GM12878 (cell line): ENCODE results near the gene CCDC78. TPM values are rescaled to one million over a fixed set of nuclear protein-coding genes. Genes with fewer than 3 reads are reported as not detected.

ENCODE experiments used
- ATAC-seq: fragments of 200-7000 bp; cut with Tn5 transposase; 3 replicates; pipeline ENCODE4 v1.9.1; 2020; ENCODE audit warnings: mild to moderate bottlenecking, moderate library complexity
- BruUV-seq: library from RNA; stranded (reverse); fragments of 400-500 nt; replicated peaks from 2 replicates; lab custom pipeline; 2021; lab: Mats Ljungman, UMichigan
- CTCF ChIA-PET: fragments of 300-600 bp; sonication (Branson Sonifier 250); formaldehyde crosslinking; extraction: SDS; loops from one replicate; lab custom pipeline; 2021; ENCODE audit warnings: inconsistent platforms; lab: Yijun Ruan, JAX
- POLR2A ChIA-PET: fragments of 350-600 bp; formaldehyde crosslinking; extraction: SDS; loops from one replicate; lab custom pipeline; 2021; ENCODE audit warnings: inconsistent platforms; lab: Charles Lee
- RAD21 ChIA-PET: fragments of 300-600 bp; sonication (Branson Sonifier 250); formaldehyde crosslinking; loops from one replicate; lab custom pipeline; 2023; ENCODE audit warnings: antibody characterized with exemption; ENCODE audit not compliant: unreplicated experiment; lab: Charles Lee
- SMC1A ChIA-PET: fragments of 300-600 bp; sonication (Branson Sonifier 250); formaldehyde crosslinking; loops from one replicate; lab custom pipeline; 2023; ENCODE audit not compliant: unreplicated experiment, uncharacterized antibody; lab: Charles Lee
- DNase-seq: peaks from one replicate; pipeline ENCODE4 v3.0.0-alpha.2; 2011; ENCODE audit warnings: low read depth, low spot score
- FAIRE-seq: peaks from 3 replicates; lab custom pipeline; 2011; peaks lifted over from hg19 to GRCh38; lab: Jason Lieb, UNC
- H2AFZ ChIP-seq: 2 replicates; pipeline ENCODE4 v1.6.0; 2011; ENCODE audit warnings: low read depth, low read length, control low read depth; ENCODE audit not compliant: control insufficient read depth
- H3K27ac ChIP-seq: 2 replicates; pipeline ENCODE4 v1.5.1; 2011; ENCODE audit warnings: control low read depth; ENCODE audit not compliant: control insufficient read depth, insufficient read depth
- H3K27me3 ChIP-seq, 2 experiments: replicated peaks in 1 of 2; 2 replicates each; pipeline versions ENCODE4 v1.6.0 to v1.6.1; 2011; ENCODE audit warnings: low read length in 1 of 2; ENCODE audit not compliant: control insufficient read depth in 2 of 2, insufficient read depth in 2 of 2
- H3K36me3 ChIP-seq, 2 experiments: 2 replicates each; pipeline ENCODE4 v1.5.1; 2011; ENCODE audit warnings: low read length in 1 of 2; ENCODE audit not compliant: control insufficient read depth in 2 of 2, insufficient read depth in 2 of 2
- H3K4me1 ChIP-seq: 2 replicates; pipeline ENCODE4 v1.6.1; 2011; ENCODE audit warnings: mild to moderate bottlenecking, low read length, moderate library complexity, mixed read lengths; ENCODE audit not compliant: control insufficient read depth, insufficient read depth
- H3K4me2 ChIP-seq: 2 replicates; pipeline ENCODE4 v1.6.0; 2011; ENCODE audit warnings: control low read depth; ENCODE audit not compliant: control insufficient read depth, insufficient read depth
- H3K4me3 ChIP-seq: fragments of 200-600 bp; sonication (generic); 2 replicates; pipeline ENCODE4 v1.5.1; 2016
- H3K79me2 ChIP-seq: 2 replicates; pipeline ENCODE4 v1.6.0; 2011; ENCODE audit warnings: low read length; ENCODE audit not compliant: control insufficient read depth, insufficient read depth
- H3K9ac ChIP-seq: 2 replicates; pipeline ENCODE4 v1.8.0; 2011; ENCODE audit warnings: low read length, control low read depth, mixed read lengths; ENCODE audit not compliant: control insufficient read depth, insufficient read depth
- H3K9me3 ChIP-seq: replicated peaks from 3 replicates; pipeline ENCODE4 v1.5.1; 2011; ENCODE audit warnings: mild to moderate bottlenecking, low read length; ENCODE audit not compliant: control insufficient read depth, insufficient read depth
- H4K20me1 ChIP-seq: 2 replicates; pipeline ENCODE4 v1.6.0; 2011; ENCODE audit not compliant: control insufficient read depth, insufficient read depth
- ASH2L ChIP-seq: fragments of 300-600, 200-600 bp; sonication (generic); IDR thresholded peaks from 2 replicates; pipeline ENCODE4 v1.6.1; 2017; ENCODE audit warnings: low read depth, mild to moderate bottlenecking, borderline replicate concordance
- MTA2 ChIP-seq: fragments of 450-650 bp; IDR thresholded peaks from 2 replicates; pipeline ENCODE4 v1.6.1; 2016; ENCODE audit warnings: low read depth, mild to moderate bottlenecking, moderate library complexity
- PKNOX1 ChIP-seq: fragments of 450-650 bp; IDR thresholded peaks from 2 replicates; pipeline ENCODE4 v1.6.1; 2016; ENCODE audit warnings: mild to moderate bottlenecking
- SIX5 ChIP-seq: IDR thresholded peaks from 2 replicates; pipeline ENCODE4 v1.6.1; 2011; ENCODE audit warnings: mild to moderate bottlenecking, low read depth, low read length, moderate library complexity; ENCODE audit not compliant: severe bottlenecking
- ZNF384 ChIP-seq: IDR thresholded peaks from 2 replicates; pipeline ENCODE4 v1.6.1; 2012; ENCODE audit warnings: low read depth, mild to moderate bottlenecking, low read length, improper control_type of control experiment, borderline replicate concordance
- WGBS: methylation state at CpG from one replicate; pipeline ENCODE4 v1.1.6; 2016; ENCODE audit warnings: low lambda C conversion rate; ENCODE audit not compliant: insufficient replicate concordance, insufficient coverage; ENCODE audit errors: missing lambda C conversion rate; 5-methylcytosine and 5-hydroxymethylcytosine counted together
- in situ Hi-C: fragments of 300-500 bp; cut with MboI; formaldehyde crosslinking; loops from 9 replicates; pipeline ENCODE4 v1.14.3; 2018; ENCODE audit warnings: mixed read lengths
- intact Hi-C: fragments of 100-400 bp; cut with micrococcal nuclease; formaldehyde crosslinking; loops from one replicate; pipeline ENCODE4 v1.14.2; 2022; ENCODE audit not compliant: unreplicated experiment
- polyA plus RNA-seq, 11 experiments: library from polyadenylated mRNA; depleted of rRNA in 4 of 11; unstranded in 6 of 11; stranded (reverse) in 5 of 11; fragments of >200 nt; fragmentation: Nextera tagmentation in 4 of 11; fragmentation: Illumina TruSeq in 1 of 11; extraction: Ambion mirVana in 4 of 11; extraction: Trizol in 1 of 11; gene quantifications; 1 replicate in 1 of 11; 2 replicates in 10 of 11; pipeline versions ENCODE4 v1.2.1 to v1.2.3, GENCODE V29; 2011 to 2016; ENCODE audit warnings: inconsistent platforms in 2 of 11, missing spikeins in 2 of 11, low read depth in 1 of 11
- total RNA-seq, 4 experiments: library from RNA; depleted of rRNA in 3 of 4; stranded (reverse); fragments of >200 nt in 3 of 4; fragmentation: Illumina TruSeq in 1 of 4; extraction: Trizol in 1 of 4; gene quantifications; 2 replicates each; pipeline versions ENCODE4 v1.2.1 to v1.2.3, GENCODE V29; 2013 to 2021
- TF ChIP-seq, protein P1 (sequence below): IDR thresholded peaks from 2 replicates; pipeline ENCODE4 v1.6.1; 2011; ENCODE audit warnings: low read depth, low read length, improper control_type of control experiment, borderline replicate concordance

Gene CCDC78
- total and polyA plus RNA-seq, 10 of the 15 experiments (the other 5 are each of a cell fraction or from before 2014, with no cell fraction given), result 0.10 to 26.2 (median 5.4) TPM

GRCh38 chr16:726188-726437, 130 bp downstream of the CCDC78 start:
- RAD21 ChIA-PET, result interaction anchor here (2.3 kb wide), 1 partner anchor 14 kb away, joined by 6 read pairs; no protein-coding TSS in a partner anchor
- no peak for FAIRE-seq
- in situ Hi-C loops, result no loop called here
- Histone ChIP-seq H3K27ac (no peak overlapping the region), H3K79me2 (no peaks in the 10 kb centered on the region; the same call in none of the 2 replicates), H3K36me3 (no peaks in the 10 kb centered on the region; a peak in 2 of 4 replicates), H3K4me3 (peak overlapping the region; percentile 66; the same call in 1 of the 2 replicates), H4K20me1 (no peaks in the 10 kb centered on the region), H3K9me3 (no peaks in the 10 kb centered on the region), H3K4me1 (peaks cover 13% of the 10 kb centered on the region), H3K27me3 (no peaks in the 10 kb centered on the region), H3K4me2 (peak overlapping the region; percentile 79), H2AFZ (no peak overlapping the region), H3K9ac (no peak overlapping the region)
- CTCF ChIA-PET, result interaction anchor here (0.8 kb wide), 1 partner anchor 14 kb away, joined by 3 read pairs; no protein-coding TSS in a partner anchor
- TF ChIP-seq, protein P1, sequence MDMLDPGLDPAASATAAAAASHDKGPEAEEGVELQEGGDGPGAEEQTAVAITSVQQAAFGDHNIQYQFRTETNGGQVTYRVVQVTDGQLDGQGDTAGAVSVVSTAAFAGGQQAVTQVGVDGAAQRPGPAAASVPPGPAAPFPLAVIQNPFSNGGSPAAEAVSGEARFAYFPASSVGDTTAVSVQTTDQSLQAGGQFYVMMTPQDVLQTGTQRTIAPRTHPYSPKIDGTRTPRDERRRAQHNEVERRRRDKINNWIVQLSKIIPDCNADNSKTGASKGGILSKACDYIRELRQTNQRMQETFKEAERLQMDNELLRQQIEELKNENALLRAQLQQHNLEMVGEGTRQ, result no peak
- TF ChIP-seq ZNF384 (no peak), SIX5 (no peak), ASH2L (no peak), PKNOX1 (no peak), MTA2 (no peak)
- no peak for DNase-seq
- ATAC-seq, result no peak
- POLR2A ChIA-PET, result interaction anchor here (6.3 kb wide), 1 partner anchor 12 kb away, joined by 60 read pairs; the partner anchor contains the start of gene CIAO3
- SMC1A ChIA-PET, result interaction anchor here (1.7 kb wide), 2 partner anchors 11 to 14 kb away, joined by 3 to 5 read pairs; partner anchors contain the start of gene METRN
- intact Hi-C loops, result no loop called here
- WGBS, result 15% methylated on average over 9 of the region's 9 CpGs
- BruUV-seq, result no TSS peak
